ENCODE results near the gene NELFCD.
"Not testable (repeated sequence)": the region's sequence is repeated elsewhere in the genome, so short reads cannot be mapped to it uniquely, and the experiment has no call there.

Gene NELFCD

GRCh38 chr20:59010995-59011873 is 30.2 kb downstream of the NELFCD start:
- DNase-seq: no peak

- DNase-seq: not testable (repeated sequence)
These were observed 30.8 kb downstream of the NELFCD start for GRCh38 chr20:59011874-59012157.

GRCh38 chr20:59013031-59013951 is 32.2 kb downstream of the NELFCD start:
- DNase-seq: no peak

GRCh38 chr20:59013959-59014608 is 33.0 kb downstream of the NELFCD start:
- no peak for DNase-seq

- DNase-seq: no peak
These were observed 33.8 kb downstream of the NELFCD start for GRCh38 chr20:59014680-59015389.

GRCh38 chr20:59015411-59015810 is 34.4 kb downstream of the NELFCD start:
- no peak for DNase-seq

GRCh38 chr20:59015812-59016711 is 35.0 kb downstream of the NELFCD start:
- DNase-seq: no peak

- no peak for DNase-seq
These were observed 35.9 kb downstream of the NELFCD start for GRCh38 chr20:59016795-59017492.

GRCh38 chr20:59017493-59018231 is 36.6 kb downstream of the NELFCD start:
- DNase-seq: no peak

- DNase-seq: no peak
These were observed 37.8 kb downstream of the NELFCD start for GRCh38 chr20:59018817-59019216.

GRCh38 chr20:59019217-59019616 is 38.2 kb downstream of the NELFCD start, which contains the start of gene TUBB1:
TUBB1 (plus strand) TSS chr20:59019429; CDS start chr20:59019523, 94 bp downstream.
- no peak for DNase-seq

- no peak for DNase-seq
These were observed 40.0 kb downstream of the NELFCD start for GRCh38 chr20:59020938-59021551.

- no peak for DNase-seq
These were observed 41.7 kb downstream of the NELFCD start for GRCh38 chr20:59022754-59023153.

GRCh38 chr20:59023616-59024015 is 42.6 kb downstream of the NELFCD start:
- no peak for DNase-seq

GRCh38 chr20:59024111-59024530 is 43.1 kb downstream of the NELFCD start:
- no peak for DNase-seq

GRCh38 chr20:59025086-59025485 is 44.0 kb downstream of the NELFCD start:
- DNase-seq: no peak

- DNase-seq: peak; percentile 8
These were observed 44.5 kb downstream of the NELFCD start for GRCh38 chr20:59025511-59025910.

- DNase-seq: no peak
These were observed 46.1 kb downstream of the NELFCD start for GRCh38 chr20:59026904-59027740.

Data from NCI-H69 (cell line).